Superior temporal gyrus (tissue), 1 donor: ENCODE measurements around the gene CD8B2.
A peak's percentile ranks its signal among the peaks of the same experiment; 100 is the strongest.
"Not testable (repeated sequence)": the region's sequence is repeated elsewhere in the genome, so short reads cannot be mapped to it uniquely, and the experiment has no call there.

Experiments used
- DNase-seq: peaks from one replicate; pipeline ENCODE4 v3.0.0-alpha.2; 2016; ENCODE audit errors: extremely low spot score

The CD8B2 gene

DNA sequence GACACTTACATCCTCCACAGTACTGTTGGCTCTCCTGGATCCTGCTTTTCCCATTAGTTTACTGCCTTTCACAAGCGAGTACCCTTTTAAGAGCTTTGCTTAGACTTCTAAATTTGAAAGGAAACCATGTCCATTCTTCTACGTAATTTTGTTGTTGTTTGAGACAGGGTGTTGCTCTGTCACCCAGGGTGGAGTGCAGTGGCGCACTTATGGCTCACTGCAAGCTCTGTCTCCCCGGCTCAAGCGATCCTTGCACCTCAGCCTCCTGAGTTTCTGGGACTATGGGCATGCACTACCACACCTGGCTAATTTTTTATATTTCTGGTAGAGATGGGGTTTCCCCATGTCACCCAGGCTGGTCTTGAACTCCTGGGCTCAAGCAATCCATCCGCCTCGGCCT is 24.8 kb downstream of the CD8B2 start:
- DNase-seq: not testable (repeated sequence)

DNA sequence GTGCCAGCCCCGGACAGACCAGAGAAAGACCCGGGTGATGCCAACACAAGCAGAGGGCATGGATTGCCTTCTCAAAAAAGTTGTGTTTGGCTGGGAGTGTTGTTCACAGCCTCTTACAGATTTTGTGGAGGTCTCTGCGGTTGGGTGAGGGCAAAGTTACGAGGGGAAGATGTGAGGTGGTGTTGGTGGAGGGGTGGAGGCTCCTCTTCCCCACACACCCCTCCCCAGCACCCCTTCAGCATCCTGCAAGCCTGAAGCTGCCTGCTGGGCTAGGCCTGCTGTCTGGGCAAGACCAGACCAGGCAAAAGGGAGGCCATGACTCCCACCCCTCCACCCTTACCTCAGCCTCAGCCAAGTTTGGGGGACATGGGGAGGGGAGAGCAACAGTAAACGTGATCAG is 26.2 kb downstream of the CD8B2 start:
- DNase-seq: not testable (repeated sequence)

DNA sequence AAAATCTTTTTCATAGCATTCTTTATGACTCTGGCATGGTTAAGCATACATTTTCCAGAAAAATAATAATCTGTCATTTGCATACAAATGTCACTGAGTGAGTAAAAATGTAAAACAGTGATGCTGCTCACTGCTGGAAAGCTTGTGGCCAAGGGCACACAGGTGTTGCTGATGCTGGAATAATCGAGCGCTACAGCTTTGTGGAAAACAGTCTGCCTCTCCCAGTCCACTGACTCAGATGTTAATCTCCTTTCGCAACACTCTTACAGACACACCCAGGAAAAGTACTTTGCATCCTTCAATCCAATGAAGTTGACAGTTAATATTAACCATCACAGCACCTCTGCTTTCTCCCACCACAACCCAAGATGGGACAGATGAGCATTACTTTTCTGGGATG is 27.7 kb downstream of the CD8B2 start:
- not testable (repeated sequence) for DNase-seq

DNA sequence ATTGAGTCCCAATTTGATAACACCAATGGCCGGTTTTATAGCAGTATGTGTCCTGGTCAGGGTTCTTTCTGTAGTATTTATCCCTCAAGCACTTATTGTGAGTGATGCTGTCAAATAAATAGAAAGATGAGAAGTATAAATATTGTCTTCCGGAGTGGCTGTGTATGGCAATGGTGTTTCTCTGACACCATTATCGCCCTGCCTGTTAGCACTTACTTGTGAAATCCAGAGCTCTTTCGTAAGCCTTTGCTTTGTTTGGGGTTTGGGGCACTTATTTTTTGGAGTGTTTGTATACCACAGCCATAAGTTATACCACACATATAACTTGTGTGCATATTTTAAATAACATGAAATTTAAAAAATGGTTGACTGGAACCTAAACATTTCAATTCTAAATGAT is 29.3 kb downstream of the CD8B2 start:
- no peak for DNase-seq

DNA sequence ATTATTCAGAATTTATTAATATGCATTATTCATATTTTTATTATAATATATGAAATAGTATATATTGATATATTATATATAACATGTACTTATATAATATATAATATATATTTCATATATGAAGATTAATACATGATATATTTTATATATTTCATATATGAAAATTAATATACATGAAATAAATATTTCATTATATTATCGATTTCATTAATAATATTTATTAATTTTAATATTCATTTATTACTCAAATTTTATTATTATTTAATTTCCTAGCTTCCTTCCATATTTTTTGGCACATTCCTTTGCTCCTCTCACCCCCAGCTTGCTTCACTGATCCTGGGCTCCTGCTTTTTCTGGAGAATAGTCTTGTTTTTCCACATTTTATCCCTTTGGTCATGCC is 29.7 kb downstream of the CD8B2 start:
- no peak for DNase-seq

DNA sequence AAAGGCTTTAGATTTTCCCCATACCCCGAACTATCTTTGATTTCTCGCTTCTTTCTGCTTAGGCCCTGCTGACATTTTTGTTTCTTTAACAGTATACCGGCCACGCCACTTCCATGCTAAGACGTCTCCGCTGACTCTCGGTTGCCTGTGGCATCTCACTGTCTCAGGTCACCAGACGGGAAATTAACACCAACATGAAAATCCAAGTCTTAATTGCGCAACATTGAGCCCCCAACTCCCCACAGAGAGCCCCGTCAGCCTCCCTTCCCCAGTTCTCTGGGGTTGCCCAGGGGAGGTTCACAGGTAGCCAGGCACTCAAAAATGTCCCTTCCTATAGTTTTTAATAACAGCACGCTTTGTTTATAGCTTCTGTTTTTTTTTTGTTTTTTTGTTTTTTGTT is 30.2 kb downstream of the CD8B2 start:
- no peak for DNase-seq

DNA sequence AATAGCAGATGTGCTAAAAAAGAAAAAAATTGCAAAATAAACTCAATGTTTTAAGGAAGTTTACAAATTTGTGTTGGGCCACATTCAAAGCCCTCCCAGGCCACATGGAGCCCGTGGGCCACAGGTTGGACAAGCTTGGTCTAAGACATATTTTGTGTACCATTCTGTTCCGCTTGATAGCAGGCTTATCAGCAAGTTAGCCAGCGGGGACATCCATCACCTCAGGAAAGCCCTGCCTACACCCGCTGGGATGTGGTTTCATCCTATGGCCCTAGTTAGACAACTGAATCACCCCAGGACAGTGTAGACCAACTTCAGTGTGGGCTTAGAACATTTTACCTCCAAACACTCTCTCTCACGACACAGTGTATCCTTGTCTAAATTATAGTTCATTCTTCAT is 32.6 kb downstream of the CD8B2 start:
- no peak for DNase-seq

DNA sequence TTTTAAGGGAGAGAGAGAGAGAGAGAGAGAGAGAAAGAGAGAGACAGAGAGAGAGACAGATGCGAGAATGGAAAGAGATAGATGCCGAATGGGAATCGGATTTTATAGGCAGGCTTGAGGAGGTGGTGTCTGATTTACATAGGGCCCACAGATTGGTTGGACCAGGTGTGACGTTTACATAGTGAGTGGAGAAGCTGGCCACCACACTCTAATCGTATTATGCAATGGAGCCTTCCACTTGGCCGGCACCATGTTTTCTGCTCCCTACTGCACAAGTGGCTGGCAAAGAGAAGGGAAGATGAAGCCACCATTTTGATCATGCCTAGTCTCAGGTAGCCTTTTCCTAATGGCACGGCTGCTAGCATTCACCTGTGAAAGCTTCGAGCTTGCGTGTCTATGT is 33.9 kb downstream of the CD8B2 start:
- DNase-seq: no peak

DNA sequence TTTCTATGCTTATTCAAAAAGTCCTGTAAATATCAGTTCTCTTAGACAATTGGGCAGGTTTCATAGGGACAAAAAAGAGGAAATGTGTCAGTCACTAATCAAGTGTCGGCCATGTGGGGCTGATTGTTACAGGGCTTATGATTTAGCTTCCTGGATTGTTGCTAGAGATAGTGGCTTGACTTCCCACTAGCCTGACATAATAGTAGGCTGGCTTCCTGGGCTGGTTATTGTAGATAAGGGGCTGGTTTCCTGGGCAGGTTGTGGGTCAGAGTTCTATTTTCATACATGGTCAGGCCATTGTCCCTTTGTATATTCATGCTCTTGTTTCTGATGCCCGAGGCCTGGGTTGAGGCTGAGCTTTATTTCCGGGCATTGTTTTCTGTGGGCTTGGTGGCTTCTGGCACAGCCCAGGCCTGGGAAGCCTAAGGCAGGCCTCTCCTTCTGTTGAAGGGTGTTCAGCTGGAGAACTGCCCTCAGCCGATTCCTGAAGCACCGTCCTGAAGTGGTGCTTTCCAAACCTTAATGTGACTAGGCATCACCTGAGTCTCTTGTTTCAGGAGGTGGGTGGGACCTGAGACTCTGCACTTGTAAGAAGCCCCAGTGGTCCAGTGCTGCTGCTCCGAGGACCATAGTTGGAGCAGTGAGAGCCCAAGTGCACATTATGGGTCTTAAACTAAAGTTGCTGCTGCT is 37.0 kb downstream of the CD8B2 start:
- no peak for DNase-seq

DNA sequence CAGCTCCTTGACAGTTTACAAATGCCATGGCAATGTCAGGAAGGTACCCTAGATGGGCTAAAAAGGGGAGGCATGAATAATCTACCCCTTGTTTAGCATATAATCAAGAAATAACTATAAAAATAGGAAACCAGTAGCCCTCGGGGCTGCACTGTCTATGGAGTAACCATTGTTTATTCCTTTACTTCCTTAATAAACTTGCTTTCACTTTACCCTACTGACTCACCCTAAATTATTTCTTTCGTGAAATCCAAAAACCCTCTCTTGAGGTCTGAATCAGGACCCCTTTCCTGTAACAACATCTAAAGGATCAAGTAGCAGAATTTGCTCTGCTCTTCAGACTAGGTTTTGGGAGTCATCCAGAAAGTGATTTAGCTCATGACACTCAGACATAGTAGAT is 43.7 kb downstream of the CD8B2 start:
- no peak for DNase-seq

DNA sequence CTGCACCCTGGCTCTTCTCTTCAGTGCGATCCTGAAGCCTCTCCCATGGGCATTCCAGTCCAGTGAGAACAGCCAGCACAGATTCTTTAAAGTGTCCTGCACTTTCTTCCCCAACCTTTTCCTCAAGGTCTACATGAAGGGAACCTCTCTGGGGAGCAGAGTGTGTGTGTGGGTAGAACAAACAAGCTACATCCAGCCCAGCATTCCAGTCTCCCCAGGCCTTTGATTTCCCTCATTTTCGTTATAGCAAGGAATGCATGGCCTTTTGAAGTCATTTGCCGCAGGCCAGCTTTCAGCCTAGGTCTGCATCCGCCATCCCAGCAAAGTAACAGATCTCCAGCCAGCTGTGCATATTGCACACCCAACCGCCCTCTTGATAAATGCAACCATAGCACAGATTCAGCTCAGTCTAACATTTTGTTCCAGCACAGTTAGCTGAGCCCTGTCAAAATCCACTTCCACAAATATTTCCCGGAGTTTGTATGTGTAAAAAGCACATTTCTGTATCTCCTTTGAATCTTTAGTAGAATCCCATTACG is 44.6 kb downstream of the CD8B2 start:
- DNase-seq: no peak

DNA sequence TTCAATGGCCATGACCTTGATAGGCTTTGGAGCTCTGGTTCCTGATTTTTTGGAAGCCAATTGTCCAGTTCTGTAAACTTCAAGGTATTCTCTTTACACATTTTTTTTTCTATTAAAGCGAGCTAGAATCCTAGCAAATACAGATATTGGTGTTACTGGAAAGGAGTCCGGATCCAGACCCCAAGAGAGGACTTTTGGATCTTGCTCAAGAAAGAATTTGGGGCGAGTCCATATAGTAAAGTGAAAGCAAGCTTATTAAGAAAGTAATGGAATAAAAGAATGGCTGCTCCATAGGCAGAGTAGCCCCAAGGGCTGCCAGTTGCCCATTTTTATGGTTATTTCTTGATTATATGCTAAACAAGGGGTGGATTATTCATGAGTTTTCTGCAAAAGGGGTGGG is 45.1 kb downstream of the CD8B2 start:
- DNase-seq: no peak

DNA sequence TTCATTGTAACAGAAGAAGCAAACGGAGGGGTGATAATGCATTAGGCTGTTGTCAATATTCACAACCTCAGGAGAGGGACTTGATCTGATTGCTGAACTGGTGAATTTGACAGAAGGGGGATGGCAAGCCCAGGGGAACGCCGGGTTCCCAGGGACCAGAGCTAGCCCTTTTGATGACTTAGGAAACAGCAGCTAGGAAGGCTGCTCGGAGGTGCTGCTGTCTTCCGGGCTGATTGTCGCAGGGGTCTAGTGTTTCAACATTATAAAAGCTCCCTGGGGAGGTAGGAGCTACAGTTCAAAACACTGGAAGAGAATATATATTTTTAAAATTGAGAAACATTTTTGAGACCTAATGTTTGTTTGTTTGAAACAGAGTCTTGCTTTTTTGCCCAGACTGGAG is 47.3 kb downstream of the CD8B2 start:
- DNase-seq: no peak

DNA sequence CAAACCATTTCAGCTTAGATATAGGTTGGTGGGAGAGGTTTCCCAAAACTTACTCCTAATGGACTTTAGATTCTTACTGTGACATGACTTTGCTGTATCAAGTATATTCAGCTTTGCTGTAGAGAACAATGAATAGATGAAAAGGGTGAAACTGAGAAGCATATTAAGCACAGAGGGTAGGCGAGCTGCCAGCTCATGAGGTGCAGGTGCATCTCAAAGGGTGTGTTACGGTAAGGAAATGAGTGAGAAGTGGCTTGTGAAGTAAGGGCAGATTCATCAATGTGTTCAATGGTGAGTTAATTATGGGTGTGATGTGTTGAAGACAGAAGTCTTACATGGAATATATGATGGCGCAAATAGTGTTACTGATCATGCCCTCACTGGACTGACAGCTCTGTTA is 49.3 kb downstream of the CD8B2 start:
- no peak for DNase-seq

DNA sequence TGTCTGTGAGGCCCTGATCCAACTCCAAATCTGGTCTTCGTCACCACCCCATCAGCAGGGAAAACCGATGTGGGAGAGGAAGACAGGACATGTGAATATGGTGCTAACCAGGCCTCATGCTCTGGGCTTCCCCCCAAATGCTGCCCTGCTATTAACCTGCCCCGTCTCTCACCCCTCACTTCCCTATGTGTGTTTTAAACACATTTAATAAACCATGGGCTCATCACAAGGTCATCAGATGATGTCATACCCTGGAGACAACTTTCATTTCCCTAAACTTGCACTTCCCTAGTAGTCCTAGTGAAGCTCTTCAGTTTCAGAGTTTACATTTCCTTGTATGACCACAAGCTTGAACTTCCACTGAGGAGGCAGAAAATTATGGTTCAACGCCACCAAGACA is 49.9 kb downstream of the CD8B2 start:
- DNase-seq: no peak

DNA sequence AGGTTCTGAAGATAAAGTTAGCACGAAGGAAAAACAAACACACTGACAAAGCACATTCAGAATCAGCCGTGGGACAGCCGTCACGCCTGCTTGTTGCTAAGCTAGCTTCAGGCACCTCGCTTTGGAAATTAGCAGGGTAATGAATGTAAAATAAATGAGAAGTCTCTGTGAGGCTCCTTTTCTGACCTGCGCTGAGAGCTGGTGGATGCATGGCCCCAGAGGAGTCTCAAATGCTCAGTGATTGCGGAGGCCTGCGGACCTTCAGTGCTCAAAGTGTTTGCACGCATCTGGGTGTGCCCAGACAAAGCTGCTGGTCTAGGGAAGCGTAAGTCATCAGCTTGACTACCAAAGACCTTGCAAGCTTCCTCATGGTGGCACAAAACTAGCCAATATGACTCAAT is 50.6 kb downstream of the CD8B2 start:
- no peak for DNase-seq

DNA sequence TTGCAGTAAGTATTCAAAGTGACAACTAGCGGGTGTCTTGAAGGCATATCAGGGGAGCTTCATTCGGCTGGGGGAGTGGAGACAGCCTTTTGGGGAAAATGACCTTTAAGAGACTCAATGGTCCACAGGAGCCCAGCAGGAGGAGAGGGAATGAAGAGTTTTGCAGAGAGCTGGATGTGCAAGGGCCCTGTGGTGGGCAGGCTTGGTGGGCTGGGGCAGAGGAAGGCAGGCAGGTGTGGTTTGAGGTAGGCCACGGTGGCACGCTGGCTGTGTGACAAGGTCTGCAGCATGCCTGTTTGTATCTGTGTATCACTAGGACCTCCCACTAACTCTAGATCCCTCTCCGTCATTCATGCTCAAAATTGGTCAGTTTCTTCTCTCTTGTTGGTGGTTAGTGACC is 53.7 kb downstream of the CD8B2 start:
- DNase-seq: no peak

DNA sequence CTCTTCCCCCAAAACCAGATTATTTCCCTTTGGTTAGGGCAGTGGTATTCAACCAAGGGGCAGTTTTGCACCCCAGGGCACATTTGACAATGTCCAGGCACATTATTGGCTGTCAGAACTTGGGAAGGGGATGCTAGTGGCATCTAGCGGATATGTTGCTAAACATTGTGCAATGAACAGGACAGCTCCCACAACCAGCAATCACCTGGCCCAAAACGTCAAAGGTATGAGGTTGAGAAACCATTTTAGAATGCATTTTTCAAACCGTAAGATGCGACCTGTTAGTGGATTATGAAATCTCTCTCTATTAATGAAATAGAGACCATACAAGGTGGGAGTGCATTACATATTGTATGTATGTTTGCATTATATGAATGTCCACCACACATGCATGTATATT is 54.2 kb downstream of the CD8B2 start:
- DNase-seq: no peak

DNA sequence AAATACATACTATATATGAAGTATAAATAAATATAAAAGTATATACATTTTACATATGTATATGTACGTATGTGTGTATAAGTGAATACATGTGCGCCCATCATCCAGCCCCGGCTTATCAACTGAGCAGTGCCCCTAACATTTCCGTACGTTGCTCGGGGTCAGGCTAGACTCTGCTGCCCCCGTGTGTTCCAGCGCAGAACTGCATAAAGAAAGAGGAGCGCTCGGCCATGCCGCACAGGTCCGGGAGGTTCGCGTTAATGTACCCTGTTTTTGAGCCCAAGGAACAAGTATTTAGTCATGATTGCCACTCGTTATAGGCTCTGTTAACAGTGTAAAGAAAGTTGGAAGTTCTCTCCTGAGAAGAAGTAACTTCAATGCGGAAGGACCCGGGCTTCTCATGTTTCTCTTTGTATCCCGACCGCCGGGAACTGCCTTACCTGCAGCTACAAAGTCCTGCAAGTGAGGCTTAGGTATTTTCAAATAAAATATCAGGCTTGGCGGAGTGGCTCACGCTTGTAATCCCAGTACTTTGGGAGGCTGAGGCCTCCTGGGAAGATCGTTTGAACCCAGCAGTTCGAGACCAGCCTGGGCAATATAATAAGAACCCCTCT is 55.7 kb downstream of the CD8B2 start:
- peak; percentile 80 for DNase-seq

DNA sequence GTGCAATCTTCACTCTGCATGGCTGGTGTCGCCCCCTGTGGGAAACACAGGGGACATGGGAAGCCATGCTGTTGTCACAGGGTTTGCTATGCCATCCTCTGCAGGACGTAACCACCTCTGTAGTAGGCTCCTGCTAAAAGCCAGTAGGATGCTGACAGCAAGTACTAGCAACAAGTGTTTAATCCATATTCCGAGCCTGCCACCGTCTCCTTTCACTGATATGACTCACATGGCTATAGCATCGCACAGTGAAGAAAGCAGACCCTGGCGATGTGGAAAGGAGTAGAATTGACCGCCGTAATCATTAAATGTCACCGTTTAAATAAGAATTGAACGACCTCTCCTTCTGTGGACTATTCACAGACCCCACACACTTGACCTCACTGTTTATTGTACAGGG is 57.8 kb downstream of the CD8B2 start:
- no peak for DNase-seq

DNA sequence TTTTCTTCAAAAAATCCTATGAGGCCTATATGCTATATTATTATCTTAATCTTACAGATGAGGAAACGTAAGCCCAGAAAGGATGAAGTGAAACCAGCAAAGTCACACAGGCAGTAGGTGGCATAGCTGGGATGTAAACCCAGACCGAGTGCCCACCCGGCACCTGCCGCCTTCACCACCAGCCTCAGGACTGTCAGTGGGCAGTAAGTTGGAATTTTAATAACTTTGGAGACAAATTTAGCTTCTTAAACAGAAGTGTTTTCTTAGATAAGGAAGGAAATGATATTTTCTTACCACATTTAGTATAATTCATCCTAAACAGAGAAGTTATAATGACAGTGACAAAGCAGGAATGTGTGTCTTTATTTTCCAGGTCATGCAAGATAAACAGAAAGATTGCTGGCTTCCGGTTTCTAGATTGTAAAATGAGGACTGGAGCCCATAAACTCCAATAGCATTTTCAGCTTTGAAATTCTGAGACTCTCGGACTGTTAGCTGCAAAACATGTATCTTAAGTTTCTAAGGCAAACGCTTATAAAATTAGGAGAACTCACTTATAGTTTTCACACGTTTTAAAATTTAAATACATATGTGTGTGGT is 59.3 kb downstream of the CD8B2 start:
- DNase-seq: no peak

DNA sequence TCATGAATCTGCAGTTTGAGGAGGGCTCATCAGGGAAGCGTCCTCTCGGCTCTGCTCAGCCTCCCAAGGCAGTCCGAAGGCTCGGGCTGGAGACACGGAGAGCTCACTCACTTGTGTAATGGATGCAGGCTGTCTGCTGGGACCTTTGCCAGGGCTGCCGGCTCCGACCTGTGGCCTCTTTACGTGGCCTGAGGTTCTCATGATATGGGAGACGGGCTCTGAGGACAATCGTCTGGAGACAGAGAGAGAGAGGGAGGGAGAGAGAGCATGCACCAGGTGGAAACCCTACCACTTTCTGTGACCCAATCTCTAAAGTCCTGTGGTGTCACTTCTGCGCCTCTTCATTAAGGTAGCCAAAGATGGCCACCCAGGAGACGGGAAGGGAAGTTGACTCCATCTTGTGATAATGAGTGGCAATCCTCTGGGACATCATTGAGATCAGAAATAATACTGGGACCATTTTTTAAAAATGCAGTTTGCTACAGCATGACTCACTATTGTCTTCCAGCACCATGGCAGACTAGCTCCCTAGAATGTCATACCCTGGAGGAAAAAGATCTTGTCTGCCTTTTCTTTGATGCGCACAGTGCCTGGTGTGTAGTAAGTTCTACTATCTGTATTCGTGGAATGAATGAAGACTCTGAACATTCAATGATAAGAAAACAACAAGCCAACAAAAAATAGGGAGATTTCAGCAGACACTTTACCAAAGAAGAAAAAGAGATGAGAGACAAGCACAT is 60.2 kb downstream of the CD8B2 start:
- no peak for DNase-seq
